GM12873 (cell line): ENCODE data around the gene SMIM45.

Source experiments
- CTCF ChIP-seq: IDR thresholded peaks from 2 replicates; pipeline ENCODE4 v1.5.1; 2012; ENCODE audit warnings: low read depth, mild to moderate bottlenecking, moderate library complexity, low read length, control low read depth; ENCODE audit not compliant: insufficient read depth; ENCODE audit errors: missing control alignments

The SMIM45 gene

GRCh38 chr22:41913842-41914534, 38.0 kb upstream of the SMIM45 start:
- TF ChIP-seq CTCF: no peak

GRCh38 chr22:41914611-41915034, 37.3 kb upstream of the SMIM45 start:
- no peak for TF ChIP-seq CTCF

- no peak for TF ChIP-seq CTCF
Observed at GRCh38 chr22:41915035-41915785, 36.7 kb upstream of the SMIM45 start, which contains the start of gene SHISA8. Gene SHISA8 (minus strand): TSS chr22:41915074. CDS start chr22:41914667, 407 bp downstream.

- TF ChIP-seq CTCF: no peak
Observed at GRCh38 chr22:41915786-41916493, 36.0 kb upstream of the SMIM45 start.

- no peak for TF ChIP-seq CTCF
Observed at GRCh38 chr22:41916745-41917358, 35.1 kb upstream of the SMIM45 start.

- no peak for TF ChIP-seq CTCF
Observed at GRCh38 chr22:41917375-41917902, 34.5 kb upstream of the SMIM45 start.
